Fibroblast of lung (primary cell): Measurements from ENCODE around the gene FUOM.

Experiments used
- CTCF ChIP-seq, 2 donors: IDR thresholded peaks in 1 of 2; conservative IDR thresholded peaks in 1 of 2; 1 replicate in 1 of 2; 2 replicates in 1 of 2; pipeline ENCODE4 v1.5.1; 2011 to 2012; ENCODE audit warnings: low read length in 2 of 2, control low read depth in 1 of 2, inconsistent platforms in 1 of 2, low read depth in 1 of 2, mild to moderate bottlenecking in 1 of 2
- EZH2 ChIP-seq: IDR thresholded peaks from 2 replicates; pipeline ENCODE4 v1.5.1; 2012; ENCODE audit warnings: low read length, control low read depth, mild to moderate bottlenecking; ENCODE audit errors: missing control alignments

- TF ChIP-seq EZH2 = no peak
- TF ChIP-seq CTCF (conservative IDR thresholded peaks at IDR 0.05 in 1 of 2, IDR thresholded peaks at IDR 0.05 in 1 of 2; ENCODE audit: low read depth in 1 of 2, low read length in 2 of 2) = no peak
Measured at GRCh38 chr10:133306941-133307379, 50.9 kb downstream of the FUOM start.
